HAP-1 (cell line): ENCODE data around the gene ATP6V0E1.
"Not testable (repeated sequence)": the region's sequence is repeated elsewhere in the genome, so short reads cannot be mapped to it uniquely, and the experiment has no call there.

ENCODE experiments used
- DNase-seq, 2 experiments: peaks; one replicate each; pipeline ENCODE4 v3.0.0-alpha.2; 2016 to 2020; ENCODE audit warnings: low spot score in 2 of 2
- H3K27me3 ChIP-seq: fragments of 250-450 bp; sonication (Bioruptor Pico); 2 replicates; pipeline ENCODE4 v1.5.1; 2020; ENCODE audit warnings: low read depth, mild to moderate bottlenecking, moderate library complexity
- H3K36me3 ChIP-seq: fragments of 250-450 bp; sonication (Bioruptor Pico); replicated peaks from 2 replicates; pipeline ENCODE4 v1.5.1; 2020; ENCODE audit warnings: mild to moderate bottlenecking
- H3K4me1 ChIP-seq: fragments of 250-450 bp; sonication (Bioruptor Pico); 2 replicates; pipeline ENCODE4 v1.5.1; 2020; ENCODE audit warnings: mild to moderate bottlenecking
- H3K4me3 ChIP-seq: fragments of 250-450 bp; sonication (Bioruptor Pico); 2 replicates; pipeline ENCODE4 v1.5.1; 2020; ENCODE audit warnings: mild to moderate bottlenecking, moderate library complexity
- H3K9me3 ChIP-seq: fragments of 250-450 bp; sonication (Bioruptor Pico); 2 replicates; pipeline ENCODE4 v1.5.1; 2020; ENCODE audit warnings: mild to moderate bottlenecking, moderate library complexity
- in situ Hi-C: fragments of 300-500 bp; cut with MboI; formaldehyde crosslinking; loops from 3 replicates; pipeline ENCODE4 v1.14.3; 2020; ENCODE audit warnings: low sequenced_read_pairs, inconsistent platforms, mixed read lengths

The ATP6V0E1 gene

GRCh38 chr5:173017087-173017486, 33.5 kb downstream of the ATP6V0E1 start:
- peaks cover 13% of the 10 kb centered on the region for H3K36me3 ChIP-seq
- in situ Hi-C loops: not testable (repeated sequence)

GRCh38 chr5:173018358-173018757, 34.8 kb downstream of the ATP6V0E1 start:
- no peaks in the 10 kb centered on the region; the same call in 1 of the 2 replicates for H3K4me1 ChIP-seq

More at GRCh38 chr5:173017087-173017486, 33.5 kb downstream of the ATP6V0E1 start:
- not testable (repeated sequence) for H3K4me1 ChIP-seq, DNase-seq, H3K4me3 ChIP-seq, H3K27me3 ChIP-seq, H3K9me3 ChIP-seq

GRCh38 chr5:173020154-173020581, 36.6 kb downstream of the ATP6V0E1 start:
- Histone ChIP-seq H3K4me3 (no peak overlapping the region), H3K27me3 (no peaks in the 10 kb centered on the region), H3K4me1 (no peaks in the 10 kb centered on the region; the same call in 1 of the 2 replicates), H3K36me3 (peaks cover 20% of the 10 kb centered on the region), H3K9me3 (no peaks in the 10 kb centered on the region)
- in situ Hi-C loops: no loop called here
- no peak for DNase-seq

More at GRCh38 chr5:173018358-173018757, 34.8 kb downstream of the ATP6V0E1 start:
- DNase-seq: no peak
- in situ Hi-C loops: no loop called here
- Histone ChIP-seq H3K9me3 (no peaks in the 10 kb centered on the region), H3K4me3 (no peak overlapping the region), H3K36me3 (peaks cover 16% of the 10 kb centered on the region), H3K27me3 (no peaks in the 10 kb centered on the region)

- in situ Hi-C loops: no loop called here
These were observed 37.1 kb downstream of the ATP6V0E1 start for GRCh38 chr5:173020643-173021042.

GRCh38 chr5:173025651-173026050, 42.1 kb downstream of the ATP6V0E1 start:
- in situ Hi-C loops: no loop called here

More at GRCh38 chr5:173020643-173021042, 37.1 kb downstream of the ATP6V0E1 start:
- Histone ChIP-seq H3K4me3 (no peak overlapping the region), H3K27me3 (no peaks in the 10 kb centered on the region), H3K4me1 (no peaks in the 10 kb centered on the region; the same call in 1 of the 2 replicates), H3K36me3 (peaks cover 20% of the 10 kb centered on the region), H3K9me3 (no peaks in the 10 kb centered on the region)
- no peak for DNase-seq

GRCh38 chr5:173027905-173028304, 44.3 kb downstream of the ATP6V0E1 start:
- Histone ChIP-seq H3K4me1 (no peaks in the 10 kb centered on the region), H3K36me3 (peaks cover 9% of the 10 kb centered on the region), H3K9me3 (no peaks in the 10 kb centered on the region), H3K27me3 (no peaks in the 10 kb centered on the region), H3K4me3 (no peak overlapping the region)
- in situ Hi-C loops: no loop called here
- no peak for DNase-seq

More at GRCh38 chr5:173025651-173026050, 42.1 kb downstream of the ATP6V0E1 start:
- DNase-seq: no peak
- no peaks in the 10 kb centered on the region for H3K27me3 ChIP-seq
- H3K4me3 ChIP-seq: no peak overlapping the region
- H3K9me3 ChIP-seq: no peaks in the 10 kb centered on the region
- peaks cover 12% of the 10 kb centered on the region for H3K36me3 ChIP-seq
- no peaks in the 10 kb centered on the region for H3K4me1 ChIP-seq

GRCh38 chr5:173028811-173029327, 45.3 kb downstream of the ATP6V0E1 start:
- DNase-seq: no peak
- Histone ChIP-seq H3K36me3 (peaks cover 4% of the 10 kb centered on the region; the same call in 1 of the 2 replicates), H3K4me1 (no peaks in the 10 kb centered on the region), H3K4me3 (no peak overlapping the region), H3K27me3 (no peaks in the 10 kb centered on the region), H3K9me3 (no peaks in the 10 kb centered on the region)
- in situ Hi-C loops: no loop called here

GRCh38 chr5:173029499-173029921, 45.9 kb downstream of the ATP6V0E1 start:
- in situ Hi-C loops: no loop called here
- DNase-seq: no peak
- Histone ChIP-seq H3K36me3 (peaks cover 7% of the 10 kb centered on the region), H3K27me3 (no peaks in the 10 kb centered on the region), H3K4me3 (no peak overlapping the region), H3K9me3 (no peaks in the 10 kb centered on the region), H3K4me1 (no peaks in the 10 kb centered on the region)

GRCh38 chr5:173032096-173032495, 48.5 kb downstream of the ATP6V0E1 start:
- H3K4me3 ChIP-seq, H3K9me3 ChIP-seq, H3K4me1 ChIP-seq, H3K27me3 ChIP-seq, in situ Hi-C loops, DNase-seq: not testable (repeated sequence)
- peaks cover 20% of the 10 kb centered on the region for H3K36me3 ChIP-seq

GRCh38 chr5:173032730-173033129, 49.2 kb downstream of the ATP6V0E1 start:
- in situ Hi-C loops: no loop called here
- DNase-seq: no peak

GRCh38 chr5:173033923-173034322, 50.4 kb downstream of the ATP6V0E1 start:
- Histone ChIP-seq H3K4me1 (no peaks in the 10 kb centered on the region), H3K9me3 (no peaks in the 10 kb centered on the region), H3K4me3 (no peak overlapping the region), H3K36me3 (peaks cover 20% of the 10 kb centered on the region), H3K27me3 (no peaks in the 10 kb centered on the region)
- no peak for DNase-seq
- in situ Hi-C loops: no loop called here

More at GRCh38 chr5:173032730-173033129, 49.2 kb downstream of the ATP6V0E1 start:
- Histone ChIP-seq H3K4me3 (no peak overlapping the region), H3K27me3 (no peaks in the 10 kb centered on the region), H3K36me3 (peaks cover 20% of the 10 kb centered on the region), H3K9me3 (no peaks in the 10 kb centered on the region), H3K4me1 (no peaks in the 10 kb centered on the region)

GRCh38 chr5:173035904-173036707, 52.5 kb downstream of the ATP6V0E1 start:
- Histone ChIP-seq H3K27me3 (no peaks in the 10 kb centered on the region), H3K36me3 (peaks cover 20% of the 10 kb centered on the region), H3K9me3 (no peaks in the 10 kb centered on the region), H3K4me3 (no peak overlapping the region), H3K4me1 (no peaks in the 10 kb centered on the region)
- DNase-seq: no peak
- in situ Hi-C loops: no loop called here

GRCh38 chr5:173039188-173039587, 55.6 kb downstream of the ATP6V0E1 start:
- DNase-seq: no peak
- in situ Hi-C loops: no loop called here
- Histone ChIP-seq H3K27me3 (no peaks in the 10 kb centered on the region), H3K36me3 (peaks cover 15% of the 10 kb centered on the region), H3K9me3 (no peaks in the 10 kb centered on the region), H3K4me3 (no peak overlapping the region), H3K4me1 (no peaks in the 10 kb centered on the region)

GRCh38 chr5:173039964-173040363, 56.4 kb downstream of the ATP6V0E1 start:
- Histone ChIP-seq H3K9me3 (no peaks in the 10 kb centered on the region), H3K4me1 (no peaks in the 10 kb centered on the region), H3K4me3 (no peak overlapping the region), H3K36me3 (peaks cover 8% of the 10 kb centered on the region), H3K27me3 (no peaks in the 10 kb centered on the region)
- DNase-seq: no peak
- in situ Hi-C loops: no loop called here
